HepG2 (cell line): Measurements from ENCODE around the gene WDR18. TPM values are rescaled to one million over a fixed set of nuclear protein-coding genes. Genes with fewer than 3 reads are reported as not detected.

Experiments used
- ATAC-seq: fragments of 200-7000 bp; cut with Tn5 transposase; 3 replicates; pipeline ENCODE4 v1.9.1; 2020; ENCODE audit warnings: mild to moderate bottlenecking, moderate library complexity
- BruUV-seq: library from RNA; stranded (reverse); fragments of 400-500 nt; replicated peaks from 2 replicates; lab custom pipeline; 2021; lab: Mats Ljungman, UMichigan
- CTCF ChIA-PET: fragments of 300-600 bp; formaldehyde crosslinking; extraction: SDS; loops from one replicate; lab custom pipeline; 2021; ENCODE audit warnings: low total read pairs, inconsistent platforms, low intra/inter-chr PET ratio; lab: Yijun Ruan, JAX
- POLR2A ChIA-PET: fragments of 350-600 bp; sonication (Branson Sonifier 250); formaldehyde crosslinking; loops from one replicate; lab custom pipeline; 2020; ENCODE audit warnings: antibody characterized with exemption, inconsistent platforms; lab: Yijun Ruan, JAX
- DNase-seq: peaks from one replicate; pipeline ENCODE4 v3.0.0-alpha.2; 2015; ENCODE audit warnings: low spot score
- FAIRE-seq: peaks from 3 replicates; lab custom pipeline; 2011; peaks lifted over from hg19 to GRCh38; lab: Jason Lieb, UNC
- H2AFZ ChIP-seq: one replicate; pipeline ENCODE4 v1.6.1; 2011; ENCODE audit warnings: low read length, inconsistent platforms
- H3K27ac ChIP-seq: fragments of 300-600 bp; 3 replicates; pipeline ENCODE4 v1.8.0; 2011; ENCODE audit warnings: mixed run types, mild to moderate bottlenecking, mixed read lengths, low read length, inconsistent platforms; ENCODE audit not compliant: insufficient read depth; ENCODE audit errors: extremely low read length
- H3K27me3 ChIP-seq, 2 experiments: fragments of 200-600 bp in 1 of 2; 2 replicates in 1 of 2; 3 replicates in 1 of 2; pipeline versions ENCODE4 v1.6.0 to v1.8.0; 2011; ENCODE audit warnings: low read length in 2 of 2, mild to moderate bottlenecking in 2 of 2, moderate library complexity in 2 of 2, inconsistent platforms in 1 of 2; ENCODE audit not compliant: insufficient read depth in 2 of 2, control insufficient read depth in 1 of 2
- H3K36me3 ChIP-seq, 2 experiments: fragments of 200-600 bp in 1 of 2; replicated peaks in 1 of 2; 2 replicates in 1 of 2; 3 replicates in 1 of 2; pipeline versions ENCODE4 v1.5.1 to v1.8.0; 2011; ENCODE audit warnings: low read length in 2 of 2, inconsistent platforms in 1 of 2; ENCODE audit not compliant: insufficient read depth in 2 of 2, control insufficient read depth in 1 of 2
- H3K4me1 ChIP-seq: 2 replicates; pipeline ENCODE4 v1.5.1; 2012; ENCODE audit warnings: low read length, inconsistent platforms; ENCODE audit not compliant: insufficient read depth
- H3K4me2 ChIP-seq: 2 replicates; pipeline ENCODE4 v1.6.0; 2011; ENCODE audit warnings: low read depth, low read length, inconsistent platforms
- H3K4me3 ChIP-seq, 3 experiments: fragments of 200-600 bp in 1 of 3; sonication (generic), shearing (Covaris generic) in 1 of 3; replicated peaks in 1 of 3; 2 replicates each; pipeline ENCODE4 v1.5.1; 2011 to 2016; ENCODE audit warnings: low read length in 3 of 3, inconsistent platforms in 2 of 3, low read depth in 2 of 3, mild to moderate bottlenecking in 2 of 3, control low read depth in 1 of 3, mixed read lengths in 1 of 3; ENCODE audit not compliant: insufficient read depth in 1 of 3
- H3K79me2 ChIP-seq: one replicate; pipeline ENCODE4 v1.6.1; 2011; ENCODE audit warnings: low read length, inconsistent platforms; ENCODE audit not compliant: insufficient read depth
- H3K9ac ChIP-seq: 2 replicates; pipeline ENCODE4 v1.6.0; 2011; ENCODE audit warnings: mild to moderate bottlenecking, low read depth, low read length, inconsistent platforms; ENCODE audit not compliant: insufficient read depth
- H3K9me3 ChIP-seq: 2 replicates; pipeline ENCODE4 v1.5.1; 2012; ENCODE audit warnings: mild to moderate bottlenecking, low read length
- H4K20me1 ChIP-seq: 2 replicates; pipeline ENCODE4 v1.6.0; 2011; ENCODE audit warnings: inconsistent platforms, mild to moderate bottlenecking, low read length, moderate library complexity; ENCODE audit not compliant: insufficient read depth
- ADNP ChIP-seq: sonication (generic); formaldehyde crosslinking; IDR thresholded peaks from 2 replicates; pipeline ENCODE4 v1.4.0; 2020; ENCODE audit warnings: missing genetic modification reagents
- AGO2 ChIP-seq: fragments of 200-400 bp; formaldehyde crosslinking; optimal IDR thresholded peaks from 2 replicates; pipeline ENCODE3; 2017; ENCODE audit warnings: mild to moderate bottlenecking, low read depth, low read length, moderate library complexity
- CBX5 ChIP-seq: sonication (generic); formaldehyde crosslinking; IDR thresholded peaks from 2 replicates; pipeline ENCODE4 v1.4.0; 2020; ENCODE audit warnings: missing genetic modification reagents, borderline replicate concordance
- DR1 ChIP-seq: sonication (generic); formaldehyde crosslinking; IDR thresholded peaks from 2 replicates; pipeline ENCODE4 v1.8.0; 2021; ENCODE audit warnings: mild to moderate bottlenecking, missing genetic modification reagents, inconsistent platforms
- NFE2 ChIP-seq: sonication (generic); formaldehyde crosslinking; IDR thresholded peaks from 2 replicates; pipeline ENCODE4 v1.4.0; 2020; ENCODE audit warnings: missing genetic modification reagents
- NFRKB ChIP-seq: fragments of 450-650 bp; IDR thresholded peaks from 2 replicates; pipeline ENCODE4 v1.6.1; 2017
- NFYC ChIP-seq: IDR thresholded peaks from 2 replicates; pipeline ENCODE4 v1.6.1; 2016; ENCODE audit warnings: missing genetic modification reagents, missing compliant biosample characterization
- REPIN1 ChIP-seq: sonication (generic); formaldehyde crosslinking; IDR thresholded peaks from 2 replicates; pipeline ENCODE4 v1.8.0; 2022; ENCODE audit warnings: missing genetic modification reagents, low read depth, mild to moderate bottlenecking, borderline replicate concordance
- ZNF383 ChIP-seq: sonication (generic); formaldehyde crosslinking; IDR thresholded peaks from 2 replicates; pipeline ENCODE4 v1.4.0; 2020; ENCODE audit warnings: missing genetic modification reagents, mild to moderate bottlenecking, borderline replicate concordance
- ZNF547 ChIP-seq: sonication (generic); formaldehyde crosslinking; IDR thresholded peaks from 2 replicates; pipeline ENCODE4 v1.5.1; 2020; ENCODE audit warnings: mild to moderate bottlenecking, missing genetic modification reagents
- ZNF562 ChIP-seq: sonication (generic); formaldehyde crosslinking; IDR thresholded peaks from 2 replicates; pipeline ENCODE4 v1.8.0; 2022; ENCODE audit warnings: missing genetic modification reagents, borderline replicate concordance
- ZNF616 ChIP-seq: sonication (generic); formaldehyde crosslinking; IDR thresholded peaks from 2 replicates; pipeline ENCODE4 v1.5.0; 2020; ENCODE audit warnings: low read depth, mild to moderate bottlenecking, missing genetic modification reagents
- ZNF674 ChIP-seq: sonication (generic); formaldehyde crosslinking; IDR thresholded peaks from 2 replicates; pipeline ENCODE4 v1.5.0; 2020; ENCODE audit warnings: low read depth, mild to moderate bottlenecking, missing genetic modification reagents
- WGBS: methylation state at CpG from one replicate; pipeline ENCODE4 v1.1.6; 2017; ENCODE audit warnings: low lambda C conversion rate; 5-methylcytosine and 5-hydroxymethylcytosine counted together
- in situ Hi-C: cut with HindIII; loops from 2 replicates; pipeline ENCODE4 v1.10.0; 2017; ENCODE audit warnings: low pct_unique_long_range_greater_than_20kb; ENCODE audit not compliant: extremely low pct_ligation_motif_present
- intact Hi-C: fragments of 100-400 bp; cut with micrococcal nuclease; formaldehyde crosslinking; loops from one replicate; pipeline ENCODE4 v1.10.0; 2022; ENCODE audit not compliant: unreplicated experiment
- polyA plus RNA-seq, 8 experiments: library from polyadenylated mRNA; depleted of rRNA in 3 of 8; stranded (reverse) in 7 of 8; unstranded in 1 of 8; fragments of >200 nt; fragmentation: Illumina TruSeq in 4 of 8; extraction: Trizol in 4 of 8; gene quantifications; 2 replicates each; pipeline versions ENCODE4 v1.2.1 to v1.2.3, GENCODE V29; 2011 to 2016; ENCODE audit warnings: low read depth in 4 of 8, missing spikeins in 1 of 8, mixed read lengths in 1 of 8; ENCODE audit not compliant: insufficient read depth in 1 of 8
- total RNA-seq, 5 experiments: library from RNA; depleted of rRNA; stranded (reverse); fragments of >200 nt; fragmentation: Illumina TruSeq; extraction: Trizol; gene quantifications; 2 replicates each; pipeline ENCODE4 v1.2.3, GENCODE V29; 2016; ENCODE audit warnings: low read depth in 1 of 5
- TF ChIP-seq, protein P1 (sequence below): sonication (generic); formaldehyde crosslinking; IDR thresholded peaks from 2 replicates; pipeline ENCODE4 v1.4.0; 2020; ENCODE audit warnings: missing genetic modification reagents
- TF ChIP-seq, protein P2 (sequence below): sonication (generic); IDR thresholded peaks from 2 replicates; pipeline ENCODE4 v1.6.1; 2016; ENCODE audit warnings: low read depth, borderline replicate concordance
- TF ChIP-seq, protein P3 (sequence below): sonication (generic); formaldehyde crosslinking; IDR thresholded peaks from 2 replicates; pipeline ENCODE4 v1.5.1; 2020; ENCODE audit warnings: mild to moderate bottlenecking, missing genetic modification reagents, borderline replicate concordance

WDR18 gene
- total and polyA plus RNA-seq, 2 of the 13 experiments (the other 11 are each of a cell fraction or from before 2014, with no cell fraction given): 36.4 to 47.6 TPM

DNA sequence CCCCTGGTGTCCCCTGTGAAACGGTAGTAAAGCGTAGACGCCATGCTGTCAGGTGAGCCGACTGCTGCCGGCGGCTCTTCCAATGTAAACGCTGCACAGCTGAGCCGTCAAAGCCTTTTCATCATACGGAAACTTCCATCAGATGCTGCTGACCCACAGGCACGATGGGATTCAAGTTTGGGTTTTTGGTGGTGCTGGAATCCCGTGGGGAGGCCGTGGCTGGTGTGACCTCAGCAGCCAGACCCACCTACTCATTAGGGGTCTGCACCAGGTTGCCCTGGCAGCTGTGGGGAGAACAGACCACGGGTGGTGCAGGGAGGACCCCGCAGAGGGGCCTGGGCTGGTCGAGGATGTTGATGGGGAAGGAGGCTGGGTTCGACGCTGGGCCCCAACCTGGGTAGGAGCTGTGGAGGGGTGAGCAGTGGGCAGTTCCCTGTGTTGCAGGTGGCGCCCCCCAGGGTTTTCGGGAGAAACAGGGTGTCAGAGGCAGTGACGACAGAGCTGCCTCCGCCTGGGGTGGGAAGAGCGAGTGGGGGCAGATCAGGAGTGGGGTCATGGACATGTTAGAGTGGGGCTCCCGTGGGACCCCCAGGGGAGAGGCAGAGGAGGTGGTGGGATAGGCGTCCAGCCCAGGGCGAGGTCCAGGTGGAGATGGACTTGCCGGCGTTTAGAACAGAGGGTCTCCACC, 22.7 kb downstream of the WDR18 start:
- DNase-seq (no peak), FAIRE-seq (no peak), ATAC-seq (0 out of 3 replicates have a peak, but pooled peaks have one; percentile 5)
- intact Hi-C loops: no loop called here
- H3K9ac ChIP-seq: no peak overlapping the region
- no peak overlapping the region for H2AFZ ChIP-seq
- 59% methylated on average over 16 of the region's 27 CpGs for WGBS
- H3K4me3 ChIP-seq: no peak overlapping the region
- POLR2A ChIA-PET: no interaction called here
- H3K4me2 ChIP-seq: no peak overlapping the region
- in situ Hi-C loops: no loop called here
- H3K27me3 ChIP-seq: peaks cover 10 to 28% of the 10 kb centered on the region in 2 experiments
- no peak overlapping the region for H3K27ac ChIP-seq
- no peaks in the 10 kb centered on the region for H3K9me3 ChIP-seq
- BruUV-seq: no TSS peak
- no peaks in the 10 kb centered on the region for H3K79me2 ChIP-seq
- H3K4me1 ChIP-seq: peaks cover 13% of the 10 kb centered on the region
- H4K20me1 ChIP-seq: no peaks in the 10 kb centered on the region
- CTCF ChIA-PET: no interaction called here
- peaks cover 0 to 1% of the 10 kb centered on the region in 2 experiments; a peak in 1 of 5 replicates for H3K36me3 ChIP-seq
- TF ChIP-seq, protein P1, sequence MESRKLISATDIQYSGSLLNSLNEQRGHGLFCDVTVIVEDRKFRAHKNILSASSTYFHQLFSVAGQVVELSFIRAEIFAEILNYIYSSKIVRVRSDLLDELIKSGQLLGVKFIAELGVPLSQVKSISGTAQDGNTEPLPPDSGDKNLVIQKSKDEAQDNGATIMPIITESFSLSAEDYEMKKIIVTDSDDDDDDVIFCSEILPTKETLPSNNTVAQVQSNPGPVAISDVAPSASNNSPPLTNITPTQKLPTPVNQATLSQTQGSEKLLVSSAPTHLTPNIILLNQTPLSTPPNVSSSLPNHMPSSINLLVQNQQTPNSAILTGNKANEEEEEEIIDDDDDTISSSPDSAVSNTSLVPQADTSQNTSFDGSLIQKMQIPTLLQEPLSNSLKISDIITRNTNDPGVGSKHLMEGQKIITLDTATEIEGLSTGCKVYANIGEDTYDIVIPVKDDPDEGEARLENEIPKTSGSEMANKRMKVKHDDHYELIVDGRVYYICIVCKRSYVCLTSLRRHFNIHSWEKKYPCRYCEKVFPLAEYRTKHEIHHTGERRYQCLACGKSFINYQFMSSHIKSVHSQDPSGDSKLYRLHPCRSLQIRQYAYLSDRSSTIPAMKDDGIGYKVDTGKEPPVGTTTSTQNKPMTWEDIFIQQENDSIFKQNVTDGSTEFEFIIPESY (CRISPR knock-in tag): no peak
- TF ChIP-seq ZNF547 (no peak), AGO2 (peak; percentile 50), NFYC (no peak), ADNP (CRISPR knock-in tag) (no peak), NFRKB (no peak), NFE2 (CRISPR knock-in tag) (no peak), ZNF674 (CRISPR knock-in tag) (no peak), ZNF383 (CRISPR knock-in tag) (no peak), ZNF616 (CRISPR knock-in tag) (no peak), DR1 (CRISPR knock-in tag) (no peak), CBX5 (no peak), ZNF562 (no peak), REPIN1 (CRISPR knock-in tag) (no peak)
- TF ChIP-seq, protein P2, sequence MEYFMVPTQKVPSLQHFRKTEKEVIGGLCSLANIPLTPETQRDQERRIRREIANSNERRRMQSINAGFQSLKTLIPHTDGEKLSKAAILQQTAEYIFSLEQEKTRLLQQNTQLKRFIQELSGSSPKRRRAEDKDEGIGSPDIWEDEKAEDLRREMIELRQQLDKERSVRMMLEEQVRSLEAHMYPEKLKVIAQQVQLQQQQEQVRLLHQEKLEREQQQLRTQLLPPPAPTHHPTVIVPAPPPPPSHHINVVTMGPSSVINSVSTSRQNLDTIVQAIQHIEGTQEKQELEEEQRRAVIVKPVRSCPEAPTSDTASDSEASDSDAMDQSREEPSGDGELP: peak; percentile 10; the same call in 1 of the 2 replicates
- TF ChIP-seq, protein P3, sequence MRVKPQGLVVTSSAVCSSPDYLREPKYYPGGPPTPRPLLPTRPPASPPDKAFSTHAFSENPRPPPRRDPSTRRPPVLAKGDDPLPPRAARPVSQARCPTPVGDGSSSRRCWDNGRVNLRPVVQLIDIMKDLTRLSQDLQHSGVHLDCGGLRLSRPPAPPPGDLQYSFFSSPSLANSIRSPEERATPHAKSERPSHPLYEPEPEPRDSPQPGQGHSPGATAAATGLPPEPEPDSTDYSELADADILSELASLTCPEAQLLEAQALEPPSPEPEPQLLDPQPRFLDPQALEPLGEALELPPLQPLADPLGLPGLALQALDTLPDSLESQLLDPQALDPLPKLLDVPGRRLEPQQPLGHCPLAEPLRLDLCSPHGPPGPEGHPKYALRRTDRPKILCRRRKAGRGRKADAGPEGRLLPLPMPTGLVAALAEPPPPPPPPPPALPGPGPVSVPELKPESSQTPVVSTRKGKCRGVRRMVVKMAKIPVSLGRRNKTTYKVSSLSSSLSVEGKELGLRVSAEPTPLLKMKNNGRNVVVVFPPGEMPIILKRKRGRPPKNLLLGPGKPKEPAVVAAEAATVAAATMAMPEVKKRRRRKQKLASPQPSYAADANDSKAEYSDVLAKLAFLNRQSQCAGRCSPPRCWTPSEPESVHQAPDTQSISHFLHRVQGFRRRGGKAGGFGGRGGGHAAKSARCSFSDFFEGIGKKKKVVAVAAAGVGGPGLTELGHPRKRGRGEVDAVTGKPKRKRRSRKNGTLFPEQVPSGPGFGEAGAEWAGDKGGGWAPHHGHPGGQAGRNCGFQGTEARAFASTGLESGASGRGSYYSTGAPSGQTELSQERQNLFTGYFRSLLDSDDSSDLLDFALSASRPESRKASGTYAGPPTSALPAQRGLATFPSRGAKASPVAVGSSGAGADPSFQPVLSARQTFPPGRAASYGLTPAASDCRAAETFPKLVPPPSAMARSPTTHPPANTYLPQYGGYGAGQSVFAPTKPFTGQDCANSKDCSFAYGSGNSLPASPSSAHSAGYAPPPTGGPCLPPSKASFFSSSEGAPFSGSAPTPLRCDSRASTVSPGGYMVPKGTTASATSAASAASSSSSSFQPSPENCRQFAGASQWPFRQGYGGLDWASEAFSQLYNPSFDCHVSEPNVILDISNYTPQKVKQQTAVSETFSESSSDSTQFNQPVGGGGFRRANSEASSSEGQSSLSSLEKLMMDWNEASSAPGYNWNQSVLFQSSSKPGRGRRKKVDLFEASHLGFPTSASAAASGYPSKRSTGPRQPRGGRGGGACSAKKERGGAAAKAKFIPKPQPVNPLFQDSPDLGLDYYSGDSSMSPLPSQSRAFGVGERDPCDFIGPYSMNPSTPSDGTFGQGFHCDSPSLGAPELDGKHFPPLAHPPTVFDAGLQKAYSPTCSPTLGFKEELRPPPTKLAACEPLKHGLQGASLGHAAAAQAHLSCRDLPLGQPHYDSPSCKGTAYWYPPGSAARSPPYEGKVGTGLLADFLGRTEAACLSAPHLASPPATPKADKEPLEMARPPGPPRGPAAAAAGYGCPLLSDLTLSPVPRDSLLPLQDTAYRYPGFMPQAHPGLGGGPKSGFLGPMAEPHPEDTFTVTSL: no peak
